Chondrocyte (in vitro differentiated cells): ENCODE results near the gene PHETA1. TPM values are rescaled to one million over a fixed set of nuclear protein-coding genes. Genes with fewer than 3 reads are reported as not detected.
"Not testable (repeated sequence)": the region's sequence is repeated elsewhere in the genome, so short reads cannot be mapped to it uniquely, and the experiment has no call there.

Source experiments
- DNase-seq: peaks from one replicate; pipeline ENCODE4 v3.0.0; 2021; ENCODE audit warnings: mixed read lengths, low spot score
- H3K27ac Mint-ChIP-seq: one replicate; pipeline ENCODE4 v1.8.0; 2021; ENCODE audit warnings: mild to moderate bottlenecking, moderate library complexity, mixed read lengths; ENCODE audit not compliant: unreplicated experiment
- H3K27me3 Mint-ChIP-seq: 2 replicates; pipeline ENCODE4 v1.8.0; 2021; ENCODE audit warnings: low read depth, mixed read lengths
- H3K36me3 Mint-ChIP-seq: 2 replicates; pipeline ENCODE4 v1.8.0; 2021; ENCODE audit warnings: low read depth, mixed read lengths
- H3K4me1 Mint-ChIP-seq: 2 replicates; pipeline ENCODE4 v1.8.0; 2021; ENCODE audit warnings: low read depth, mild to moderate bottlenecking, mixed read lengths
- H3K4me3 Mint-ChIP-seq: one replicate; pipeline ENCODE4 v1.8.0; 2021; ENCODE audit warnings: mild to moderate bottlenecking, moderate library complexity, mixed read lengths; ENCODE audit not compliant: unreplicated experiment
- H3K9me3 Mint-ChIP-seq: 2 replicates; pipeline ENCODE4 v1.8.0; 2021; ENCODE audit warnings: low read depth, mixed read lengths
- total RNA-seq: library from RNA; stranded (reverse); gene quantifications from 3 replicates; pipeline ENCODE4 v1.2.1, GENCODE V29; 2021
- TF ChIP-seq, protein P1 (sequence below): fragments of 200-600 bp; sonication (generic); IDR thresholded peaks from 2 replicates; pipeline ENCODE4 v1.5.0; 2021; ENCODE audit warnings: antibody characterized with exemption, mild to moderate bottlenecking, moderate library complexity

Gene PHETA1
- total RNA-seq, 1 donor from 2014 or later = 14.2 TPM

DNA sequence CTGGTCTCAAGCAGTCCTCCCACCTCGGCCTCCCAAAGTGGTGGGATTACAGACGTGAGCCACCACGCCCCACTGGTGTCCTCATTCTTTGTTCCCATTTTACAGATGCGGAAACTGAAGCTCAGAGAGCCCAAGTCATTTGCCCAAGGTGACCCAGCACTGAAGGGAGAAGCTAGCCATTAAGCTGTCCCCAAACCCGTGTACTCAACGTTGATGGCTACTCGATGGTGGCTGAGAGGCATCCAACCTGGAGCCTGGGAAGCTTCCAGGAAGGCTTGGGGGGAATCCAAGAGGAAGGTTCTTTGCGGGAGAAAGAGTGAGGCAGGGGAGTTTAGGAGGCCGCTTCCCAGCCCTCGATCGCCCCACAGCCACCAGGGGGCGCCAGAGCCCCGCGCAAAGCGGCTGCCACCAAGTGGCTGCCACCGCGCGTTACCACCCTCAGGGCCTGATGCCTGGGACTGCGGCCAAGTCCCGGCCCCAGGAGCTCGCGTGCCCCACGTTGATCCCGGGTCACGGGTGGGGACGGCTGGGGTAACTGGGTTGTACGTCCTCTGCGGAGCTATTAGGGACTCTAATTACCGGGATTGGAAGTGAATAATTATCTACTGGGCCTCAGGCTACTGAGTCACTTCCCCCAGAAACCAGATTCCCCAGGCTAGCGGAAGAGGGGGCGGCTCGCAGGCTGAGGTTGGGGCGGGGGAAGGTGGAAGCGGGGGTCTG, 28.0 kb upstream of the PHETA1 start:
- Mint-ChIP-seq H3K4me1 (peaks cover 11% of the 10 kb centered on the region), H3K27me3 (no peaks in the 10 kb centered on the region), H3K36me3 (no peaks in the 10 kb centered on the region), H3K27ac (peak overlapping the region; percentile 87), H3K9me3 (no peaks in the 10 kb centered on the region), H3K4me3 (peak overlapping the region; percentile 65)
- TF ChIP-seq, protein P1, sequence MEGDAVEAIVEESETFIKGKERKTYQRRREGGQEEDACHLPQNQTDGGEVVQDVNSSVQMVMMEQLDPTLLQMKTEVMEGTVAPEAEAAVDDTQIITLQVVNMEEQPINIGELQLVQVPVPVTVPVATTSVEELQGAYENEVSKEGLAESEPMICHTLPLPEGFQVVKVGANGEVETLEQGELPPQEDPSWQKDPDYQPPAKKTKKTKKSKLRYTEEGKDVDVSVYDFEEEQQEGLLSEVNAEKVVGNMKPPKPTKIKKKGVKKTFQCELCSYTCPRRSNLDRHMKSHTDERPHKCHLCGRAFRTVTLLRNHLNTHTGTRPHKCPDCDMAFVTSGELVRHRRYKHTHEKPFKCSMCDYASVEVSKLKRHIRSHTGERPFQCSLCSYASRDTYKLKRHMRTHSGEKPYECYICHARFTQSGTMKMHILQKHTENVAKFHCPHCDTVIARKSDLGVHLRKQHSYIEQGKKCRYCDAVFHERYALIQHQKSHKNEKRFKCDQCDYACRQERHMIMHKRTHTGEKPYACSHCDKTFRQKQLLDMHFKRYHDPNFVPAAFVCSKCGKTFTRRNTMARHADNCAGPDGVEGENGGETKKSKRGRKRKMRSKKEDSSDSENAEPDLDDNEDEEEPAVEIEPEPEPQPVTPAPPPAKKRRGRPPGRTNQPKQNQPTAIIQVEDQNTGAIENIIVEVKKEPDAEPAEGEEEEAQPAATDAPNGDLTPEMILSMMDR = peak; percentile 100
- DNase-seq = no peak

DNA sequence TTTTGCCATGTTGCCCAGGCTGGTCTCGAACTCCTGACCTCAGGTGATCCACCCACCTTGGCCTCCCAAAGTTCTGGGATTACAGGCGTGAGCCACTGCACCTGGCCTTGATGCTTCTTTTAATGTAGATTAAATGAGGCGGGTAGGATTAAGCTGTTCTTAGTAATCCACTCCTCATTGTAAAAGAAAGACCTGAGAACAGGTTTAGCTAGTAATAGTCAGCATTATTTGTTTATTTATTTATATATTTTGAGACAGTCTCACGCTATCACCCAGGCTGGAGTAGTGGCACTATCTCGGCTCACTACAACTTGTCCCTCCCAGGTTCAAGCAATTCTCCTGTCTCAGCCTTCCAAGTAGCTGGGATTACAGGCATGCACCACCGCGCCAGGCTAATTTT, 27.4 kb upstream of the PHETA1 start:
- peaks cover 11% of the 10 kb centered on the region for H3K4me1 Mint-ChIP-seq
- not testable (repeated sequence) for H3K27ac Mint-ChIP-seq, H3K27me3 Mint-ChIP-seq, H3K4me3 Mint-ChIP-seq, H3K9me3 Mint-ChIP-seq, H3K36me3 Mint-ChIP-seq, DNase-seq

DNA sequence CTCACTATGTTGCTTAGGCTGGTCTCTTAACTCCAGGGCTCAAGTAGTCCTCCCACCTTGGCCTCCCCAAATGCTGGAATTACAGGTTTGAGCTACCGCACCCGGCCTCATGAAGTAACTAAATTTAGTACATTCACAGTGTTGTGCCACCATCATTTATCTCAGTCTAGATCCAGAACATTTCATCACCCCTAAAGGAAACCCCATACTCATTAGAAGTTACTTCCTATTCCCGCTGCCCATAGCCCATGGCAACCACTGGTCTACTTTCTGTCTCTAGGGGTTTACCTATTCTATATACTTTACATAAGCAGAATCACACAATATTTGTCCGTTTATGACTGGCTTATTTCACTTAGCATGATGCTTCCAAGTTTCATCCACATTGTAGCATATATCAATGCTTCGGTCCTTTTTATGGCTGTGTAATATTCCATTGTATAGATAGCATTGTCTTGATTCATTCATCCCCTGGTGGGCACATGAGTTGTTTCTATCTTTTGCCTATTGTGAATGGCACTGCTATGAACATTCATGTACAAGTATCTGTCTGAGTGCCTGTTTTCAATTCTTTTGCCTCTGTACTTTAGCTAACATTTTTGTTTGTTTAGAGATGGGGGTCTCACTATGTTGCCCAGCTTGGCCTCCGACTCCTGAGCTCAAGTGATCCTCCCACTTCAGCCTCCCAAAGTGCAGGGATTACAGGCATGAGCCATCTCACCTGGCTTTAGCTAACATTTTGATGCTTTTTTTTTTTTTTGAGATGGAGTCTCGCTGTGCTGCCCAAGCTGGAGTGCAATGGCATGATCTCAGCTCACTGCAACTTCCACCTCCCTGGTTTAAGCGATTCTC, 26.7 kb upstream of the PHETA1 start:
- TF ChIP-seq, protein P1 = no peak
- no peak overlapping the region for H3K4me3 Mint-ChIP-seq
- H3K27ac Mint-ChIP-seq = no peak overlapping the region
- H3K36me3 Mint-ChIP-seq = no peaks in the 10 kb centered on the region
- H3K4me1 Mint-ChIP-seq = peaks cover 11% of the 10 kb centered on the region
- no peaks in the 10 kb centered on the region for H3K27me3 Mint-ChIP-seq
- H3K9me3 Mint-ChIP-seq = no peaks in the 10 kb centered on the region
- DNase-seq = no peak

DNA sequence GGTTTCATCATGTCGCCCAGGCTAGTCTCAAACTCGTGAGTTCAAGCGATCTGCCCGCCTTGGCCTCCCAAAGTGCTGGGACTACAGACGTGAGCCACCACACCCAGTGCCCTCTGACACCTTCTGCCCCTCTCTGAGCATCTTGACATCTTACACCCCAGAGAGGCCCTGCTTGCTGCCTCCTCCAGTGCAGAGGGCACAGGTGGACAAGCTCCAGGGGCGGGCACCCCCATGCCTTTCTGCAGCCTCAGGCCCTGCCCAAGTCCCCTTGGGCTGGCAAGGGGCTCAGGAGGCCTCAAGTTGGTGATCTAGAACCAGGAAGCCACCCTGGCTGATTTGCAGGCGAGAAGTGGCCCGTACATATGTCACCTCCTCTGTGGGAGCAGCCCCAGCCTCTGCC, 25.6 kb upstream of the PHETA1 start:
- DNase-seq = no peak
- H3K4me3 Mint-ChIP-seq = no peak overlapping the region
- H3K27me3 Mint-ChIP-seq = no peaks in the 10 kb centered on the region
- TF ChIP-seq, protein P1 = no peak
- no peaks in the 10 kb centered on the region for H3K36me3 Mint-ChIP-seq
- no peaks in the 10 kb centered on the region for H3K9me3 Mint-ChIP-seq
- no peak overlapping the region for H3K27ac Mint-ChIP-seq
- peaks cover 8% of the 10 kb centered on the region for H3K4me1 Mint-ChIP-seq

DNA sequence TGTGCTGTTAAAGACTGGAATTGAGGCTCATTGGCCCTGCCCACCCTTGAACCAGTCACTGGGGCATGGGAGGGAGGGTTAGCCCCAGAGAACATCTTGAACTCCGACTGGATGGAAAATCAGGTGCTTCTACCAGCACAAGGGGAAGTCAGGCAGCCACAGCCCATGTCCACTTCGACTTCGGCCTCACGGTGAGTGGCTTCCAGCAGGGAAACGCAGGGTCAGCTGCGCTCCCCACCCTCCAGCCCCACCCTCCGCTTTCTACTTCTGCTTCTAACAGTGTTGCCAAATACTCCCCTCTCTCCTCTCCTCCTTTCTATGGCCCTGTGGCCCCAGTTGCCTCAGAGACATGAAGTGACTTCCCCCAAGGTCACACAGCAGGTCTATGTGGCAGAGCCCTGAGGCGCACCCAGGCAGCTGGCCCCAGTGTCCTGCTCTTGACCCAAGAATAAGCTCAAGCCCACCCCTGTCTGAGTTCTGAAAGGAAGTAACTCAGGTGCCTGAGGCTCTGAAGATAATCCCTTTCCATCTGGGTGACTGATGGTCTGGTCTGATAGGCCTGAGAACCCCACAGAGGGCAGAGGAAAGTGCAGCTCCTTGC, 24.9 kb upstream of the PHETA1 start:
- Mint-ChIP-seq H3K4me1 (peaks cover 3% of the 10 kb centered on the region), H3K4me3 (no peak overlapping the region), H3K9me3 (no peaks in the 10 kb centered on the region), H3K36me3 (no peaks in the 10 kb centered on the region), H3K27me3 (no peaks in the 10 kb centered on the region), H3K27ac (no peak overlapping the region)
- DNase-seq = no peak
- TF ChIP-seq, protein P1 = no peak
